HG03108 (cell line): Measurements from ENCODE around the gene TRERF1.

Experiments
- ATAC-seq: cut with Tn5 transposase; IDR thresholded peaks from one replicate; pipeline ENCODE4 v1.9.1; 2021; ENCODE audit warnings: moderate library complexity; ENCODE audit not compliant: unreplicated experiment

Gene TRERF1

DNA sequence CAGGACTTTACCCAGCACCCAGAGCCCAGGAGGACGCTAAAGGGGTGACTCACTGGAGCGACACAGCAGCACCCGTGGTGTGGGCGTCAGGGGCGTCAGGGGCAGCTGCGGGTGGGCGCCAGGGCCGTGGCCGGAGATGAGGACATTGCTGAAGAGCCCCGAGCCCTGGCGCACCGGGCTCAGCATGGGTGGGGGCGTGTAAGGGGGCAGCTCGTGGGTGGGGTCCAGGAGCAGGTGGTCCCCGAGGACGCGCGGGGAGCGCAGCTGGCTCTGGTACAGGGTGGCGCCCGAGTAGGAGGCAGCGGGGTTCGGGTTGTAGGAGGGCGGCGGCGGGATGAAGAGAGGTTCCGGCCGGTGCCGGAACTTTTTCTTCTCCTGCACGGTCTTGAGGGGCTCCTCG, 192.4 kb downstream of the TRERF1 start:
- ATAC-seq: no peak

DNA sequence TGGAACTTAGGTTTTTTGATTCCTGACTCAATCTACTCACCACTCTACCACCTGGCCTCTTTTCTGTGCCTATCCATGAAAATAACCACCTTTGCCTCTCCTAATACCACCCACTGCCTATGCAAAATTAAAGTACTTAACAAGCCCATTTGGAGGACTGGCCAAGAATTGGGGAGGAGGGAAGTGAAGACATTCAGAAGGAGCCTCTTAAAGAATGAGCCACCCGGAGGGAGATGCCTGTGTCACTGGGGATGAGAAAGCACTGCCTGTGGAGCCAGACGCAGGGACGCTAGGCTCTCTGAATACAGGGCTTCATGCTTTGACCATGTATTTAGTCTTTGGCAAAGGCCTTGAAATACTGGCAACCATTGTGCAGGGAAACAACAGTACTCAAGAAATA, 194.1 kb downstream of the TRERF1 start:
- ATAC-seq: no peak

DNA sequence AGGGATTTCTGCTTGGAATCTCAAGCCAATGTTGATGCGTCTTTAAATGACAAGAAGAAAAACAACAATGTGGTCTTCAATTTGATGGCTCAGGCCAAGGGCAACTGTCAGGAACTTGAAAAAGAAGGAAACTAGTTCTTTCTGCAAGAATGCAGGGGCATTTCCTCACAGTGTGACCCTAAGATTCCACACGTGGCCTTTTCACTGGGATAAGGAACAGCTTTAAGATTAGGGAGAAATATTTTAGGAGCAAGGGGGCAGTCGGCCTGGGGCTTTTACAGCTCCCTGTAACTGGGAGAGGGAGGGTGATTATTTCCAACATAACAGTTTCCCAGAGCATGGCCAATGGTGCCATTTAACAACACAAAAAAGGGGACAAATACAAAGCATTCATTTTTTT, 194.7 kb downstream of the TRERF1 start:
- ATAC-seq: no peak

DNA sequence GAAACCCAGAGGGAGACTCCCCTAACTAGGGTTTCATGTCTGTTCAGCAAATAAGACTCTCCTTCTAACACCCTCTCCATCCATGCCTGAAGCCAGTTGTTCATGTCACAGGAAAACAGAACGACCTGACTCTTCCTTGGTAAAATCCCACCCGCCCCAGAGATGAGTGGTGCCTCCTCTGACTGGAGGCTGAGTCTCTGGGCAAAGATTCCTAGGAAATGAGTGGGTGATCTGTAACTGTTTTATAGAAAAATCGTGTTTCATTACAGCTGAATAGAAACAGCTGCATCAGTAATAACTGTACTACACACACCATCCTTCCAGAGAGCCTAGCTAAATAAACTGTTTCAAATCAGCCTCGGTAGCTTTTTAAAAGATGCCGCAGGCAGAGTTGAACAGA, 196.7 kb downstream of the TRERF1 start:
- ATAC-seq: no peak

DNA sequence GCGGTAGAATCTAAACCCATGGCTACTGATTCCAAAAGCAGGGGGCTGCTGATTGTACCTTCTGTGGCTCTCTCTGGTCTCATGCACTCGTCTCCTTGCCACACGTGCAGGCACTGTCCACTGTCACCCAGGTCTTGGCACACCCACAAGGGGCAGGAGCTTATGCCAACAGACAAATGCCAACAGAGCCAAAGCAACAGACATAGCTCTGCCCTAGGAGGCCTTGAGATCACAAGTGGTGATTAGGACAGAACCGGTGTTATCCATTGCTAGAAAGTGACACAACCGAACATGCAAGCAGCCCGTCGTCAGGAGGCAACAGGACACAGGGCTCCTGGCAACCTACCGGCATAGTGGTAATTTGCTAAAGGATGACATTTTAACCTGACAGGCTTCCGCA, 197.2 kb downstream of the TRERF1 start:
- no peak for ATAC-seq

DNA sequence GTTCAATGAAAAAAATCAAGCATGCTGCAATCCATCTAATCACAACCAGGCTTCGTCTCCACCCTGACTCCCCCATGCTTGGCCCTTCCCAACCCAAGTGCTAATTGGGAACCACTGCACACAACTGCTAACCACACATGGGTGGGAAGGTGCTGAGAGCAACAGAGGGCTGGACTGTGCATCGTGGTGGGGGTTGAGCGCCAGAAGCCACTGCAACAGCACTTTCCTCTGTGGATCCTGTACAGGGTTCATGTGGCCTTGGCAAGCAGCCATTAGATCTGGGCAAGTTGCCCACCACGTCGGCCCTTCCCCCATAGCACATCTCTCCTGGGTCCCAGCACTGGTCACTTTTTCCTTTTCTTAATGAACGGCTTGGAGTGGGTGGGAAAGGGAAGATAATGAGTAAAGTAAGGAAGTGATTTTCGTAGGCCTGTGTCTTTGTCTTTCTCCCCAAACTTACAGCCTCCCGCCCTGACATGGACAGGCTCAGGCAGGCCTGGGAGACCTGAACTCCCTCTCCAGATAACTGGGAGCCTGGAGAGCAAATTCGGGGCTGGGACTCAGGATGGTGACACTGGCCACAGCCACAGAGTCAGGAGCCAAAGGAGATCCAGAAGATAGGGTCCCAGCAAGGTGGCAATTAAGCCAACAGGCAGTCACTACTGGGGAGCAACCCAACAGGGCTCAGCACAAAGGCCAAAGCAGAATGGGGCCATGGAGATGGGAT, 199.7 kb downstream of the TRERF1 start:
- no peak for ATAC-seq

DNA sequence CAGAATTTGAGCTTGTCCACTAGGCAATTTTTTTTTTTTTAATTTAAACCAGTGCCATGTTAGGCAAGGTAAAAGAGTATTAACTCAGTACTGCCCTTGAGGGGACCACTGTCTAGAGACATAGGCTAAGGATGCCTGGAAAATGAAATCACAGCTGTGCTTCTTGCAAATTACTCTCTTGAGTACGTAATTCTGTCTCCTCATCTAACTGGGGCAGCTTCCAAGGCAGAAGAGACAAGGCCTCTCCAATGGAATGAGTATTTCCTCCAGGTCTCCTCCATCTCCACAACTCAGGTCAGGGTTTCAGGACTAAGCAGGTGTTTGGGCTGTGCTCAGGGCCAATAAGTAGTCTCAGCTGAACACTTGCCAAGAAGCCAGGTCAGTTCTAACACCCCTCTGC, 200.2 kb downstream of the TRERF1 start:
- no peak for ATAC-seq

DNA sequence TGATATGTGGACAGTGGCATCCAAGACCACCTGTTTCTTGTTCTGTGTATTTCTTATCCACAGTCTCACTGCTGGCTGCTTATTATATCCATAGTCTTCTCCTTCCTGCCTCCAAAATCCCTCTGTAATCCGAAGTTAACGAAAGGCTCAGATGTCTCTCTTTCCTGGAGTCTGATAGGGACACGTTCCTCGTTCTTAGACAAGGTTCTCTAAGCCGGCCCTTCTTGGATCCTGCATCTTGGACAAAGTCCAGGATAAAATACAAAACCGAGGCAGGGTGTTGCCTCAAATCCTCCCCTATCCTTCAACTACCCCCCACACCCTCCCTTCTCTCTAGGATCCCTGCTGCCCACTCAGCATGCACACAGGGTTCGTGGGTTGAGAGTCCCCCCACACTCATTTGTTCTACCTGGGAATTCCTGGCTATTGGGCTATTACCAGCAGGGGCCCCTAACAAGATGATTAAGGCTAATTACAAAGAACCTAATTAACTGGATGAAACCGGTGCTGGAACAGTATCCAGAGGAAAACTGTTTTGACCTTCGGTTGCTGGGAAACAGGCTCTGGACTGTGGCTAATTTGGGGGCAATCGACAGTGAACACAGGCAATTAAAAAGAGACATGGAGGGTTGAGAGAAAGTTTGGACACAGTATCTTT, 201.3 kb downstream of the TRERF1 start:
- no peak for ATAC-seq

DNA sequence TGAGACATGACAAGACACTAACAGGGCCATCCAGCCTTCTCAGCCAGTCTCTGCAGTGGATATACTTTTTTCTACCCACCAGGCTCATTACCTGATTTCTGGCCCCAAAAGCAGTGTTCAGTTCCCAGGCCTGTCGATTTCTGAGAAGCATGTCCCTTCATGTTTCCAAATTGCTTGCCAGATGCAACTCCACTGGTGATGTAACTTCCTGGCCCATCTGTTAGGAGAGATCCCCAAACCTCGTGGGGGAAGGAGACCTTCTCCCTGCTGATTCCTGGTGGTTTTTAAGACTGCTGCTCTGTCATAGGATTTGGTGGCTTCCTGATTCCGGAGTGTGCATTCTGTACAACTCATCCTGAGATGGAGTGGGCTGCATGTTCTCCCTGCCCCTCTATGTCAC, 202.4 kb downstream of the TRERF1 start:
- no peak for ATAC-seq

DNA sequence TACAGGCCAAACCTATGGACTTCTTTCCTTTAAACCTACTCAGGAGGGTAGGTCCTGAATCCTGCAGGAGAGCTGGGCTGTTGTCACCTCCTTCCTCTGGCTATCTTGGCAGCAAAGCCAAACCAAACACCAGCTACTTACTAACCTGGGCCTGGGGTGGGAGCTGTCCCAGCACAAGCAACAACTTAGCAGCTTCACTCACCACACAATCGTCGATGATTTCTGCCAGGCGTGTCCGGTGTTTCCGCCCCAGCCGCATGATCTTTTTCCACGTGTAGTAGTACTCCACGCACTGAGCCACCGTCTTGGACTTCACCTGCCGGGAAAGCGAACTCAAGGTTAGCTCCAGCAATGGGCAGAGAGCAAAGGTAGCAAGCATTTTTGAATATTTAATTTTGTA, 208.7 kb downstream of the TRERF1 start:
- no peak for ATAC-seq

DNA sequence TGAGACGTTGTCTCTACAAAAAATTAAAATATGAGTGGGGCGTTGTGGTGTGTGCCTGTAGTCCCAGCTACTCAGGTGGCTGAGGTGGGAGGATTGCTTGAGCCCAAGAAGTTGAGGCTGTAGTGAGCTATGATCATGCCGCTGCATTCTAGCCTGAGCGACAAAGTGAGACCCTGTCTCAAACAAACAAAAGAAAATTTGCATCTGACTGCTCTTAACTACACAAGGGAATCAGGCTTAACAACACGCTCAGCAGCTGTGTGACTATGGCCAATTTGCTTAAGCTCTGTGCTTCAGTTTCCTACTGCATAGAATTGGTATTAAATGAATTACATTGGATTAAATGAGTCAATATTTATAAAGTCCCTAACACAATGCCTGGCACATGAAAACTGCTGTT, 209.8 kb downstream of the TRERF1 start:
- no peak for ATAC-seq

DNA sequence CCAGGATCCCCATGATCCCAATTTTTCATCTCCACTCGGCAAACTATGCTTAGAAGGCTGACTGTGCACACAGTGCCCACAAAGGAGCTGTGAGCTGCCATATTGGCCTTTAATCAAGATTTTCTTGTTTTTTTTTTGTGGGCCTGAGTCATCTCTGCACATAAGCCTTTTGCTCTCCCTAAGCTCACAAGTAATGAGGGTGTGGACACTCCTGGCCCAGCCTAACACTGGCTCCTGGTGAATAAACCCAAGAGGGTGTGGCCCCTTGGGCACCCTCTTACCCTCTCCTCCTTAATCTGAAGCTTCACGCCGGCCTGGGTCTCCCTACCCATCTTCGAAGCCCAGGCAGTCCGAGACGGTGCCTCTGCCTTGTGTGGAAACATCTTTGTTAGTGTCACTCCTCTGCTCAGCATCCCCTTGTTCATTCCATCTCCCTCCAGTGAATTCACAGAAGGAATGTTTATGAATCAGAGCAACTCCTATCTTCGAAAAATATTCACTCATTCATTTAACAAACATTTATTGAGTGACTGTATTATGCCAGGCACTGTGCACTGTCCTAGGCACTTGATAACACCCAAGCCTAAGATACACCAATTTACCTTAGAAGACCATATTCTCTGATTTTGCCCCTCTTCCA, 211.9 kb downstream of the TRERF1 start:
- no peak for ATAC-seq

DNA sequence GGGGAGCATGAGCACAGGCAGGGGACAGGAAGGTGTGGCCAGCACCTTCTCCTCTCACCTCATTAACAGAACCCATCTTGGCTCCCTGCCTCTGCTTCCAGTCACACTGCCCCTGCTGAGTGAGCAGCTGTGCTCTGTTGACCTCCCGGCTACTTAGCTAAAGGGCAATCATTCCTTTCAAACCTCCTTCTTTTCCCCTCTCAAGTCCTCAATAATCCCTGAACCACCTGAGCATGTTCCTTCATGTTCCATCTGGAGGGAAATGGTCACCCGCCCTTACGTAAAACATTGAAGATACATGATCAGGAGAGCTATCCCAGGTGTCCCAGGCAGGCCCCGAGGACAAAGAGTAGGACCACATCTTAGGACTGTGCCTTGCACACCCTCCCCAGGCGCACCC, 212.4 kb downstream of the TRERF1 start:
- ATAC-seq: no peak

DNA sequence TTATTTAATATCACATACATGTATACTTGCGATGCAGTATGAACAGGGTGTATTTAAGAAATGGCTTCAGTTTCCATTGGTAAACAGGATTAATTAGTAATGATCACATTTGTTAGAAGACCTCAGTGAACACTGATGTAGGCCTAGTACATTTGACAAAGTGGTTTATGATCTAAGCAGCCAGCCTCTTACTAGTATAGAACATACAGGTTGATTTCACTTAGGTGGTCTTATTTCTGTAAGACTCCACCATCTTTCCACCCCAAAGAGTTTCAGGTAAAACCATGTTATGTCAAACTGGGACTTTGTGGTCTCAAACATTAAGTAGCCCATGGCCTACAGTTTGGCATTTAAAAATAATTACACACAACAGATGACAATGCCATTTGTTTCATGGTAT, 213.9 kb downstream of the TRERF1 start:
- ATAC-seq: no peak

DNA sequence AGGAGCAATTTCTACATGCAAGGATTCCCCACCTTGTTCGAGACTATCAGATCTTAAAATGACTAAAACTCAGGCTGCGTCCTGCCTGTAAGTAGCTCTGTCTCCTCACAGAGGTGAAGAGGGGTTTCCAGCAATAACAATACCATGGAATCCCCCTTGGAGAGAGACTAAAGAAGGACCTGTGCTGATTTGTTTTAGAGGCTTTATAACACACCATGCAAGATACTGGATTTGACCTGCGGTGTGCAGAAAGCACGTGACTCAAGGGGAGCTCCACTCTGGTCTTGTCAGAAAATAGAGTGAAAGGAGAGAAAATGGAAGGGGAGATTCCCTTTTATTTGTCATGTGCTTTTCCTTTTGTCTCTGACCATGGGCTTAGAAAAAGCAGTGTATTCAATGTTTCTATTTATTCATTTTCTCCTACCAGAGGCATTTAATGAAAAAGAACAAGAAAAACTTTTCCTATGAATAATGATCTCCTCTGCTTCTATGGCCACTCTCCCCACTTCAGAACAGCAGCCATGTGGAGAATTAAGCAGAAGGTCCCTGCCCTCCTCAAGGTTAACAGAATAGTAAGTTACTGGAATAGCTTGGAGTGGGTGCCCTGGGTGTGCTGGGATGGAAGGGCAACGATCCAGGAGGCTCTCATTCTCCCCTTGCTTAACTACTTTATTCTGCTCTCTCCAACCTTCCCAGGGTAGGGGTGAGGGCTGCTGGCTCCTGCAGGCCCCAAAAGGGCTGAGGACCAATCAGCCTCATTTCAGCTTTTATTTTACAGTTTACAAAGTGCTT, 214.8 kb downstream of the TRERF1 start:
- ATAC-seq: no peak

DNA sequence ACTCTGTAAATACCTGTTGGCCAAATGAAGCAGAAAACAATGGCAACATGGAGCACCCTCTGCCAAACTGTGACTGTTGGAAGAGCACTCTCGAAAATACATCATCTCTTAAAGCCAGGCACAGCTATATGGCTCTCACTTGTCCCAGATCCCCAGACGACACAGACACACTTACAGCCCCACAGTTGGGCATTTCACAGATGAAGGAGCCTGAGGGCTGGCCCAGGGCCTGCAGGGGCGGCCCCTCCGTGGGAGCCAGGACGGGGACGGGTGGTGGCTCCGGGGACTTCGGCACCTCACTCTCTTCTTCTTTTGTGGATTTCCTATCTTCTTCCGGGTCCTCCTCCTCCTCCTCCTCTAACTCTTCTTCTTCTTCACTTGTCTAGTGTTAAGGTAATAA, 215.7 kb downstream of the TRERF1 start:
- ATAC-seq: no peak

DNA sequence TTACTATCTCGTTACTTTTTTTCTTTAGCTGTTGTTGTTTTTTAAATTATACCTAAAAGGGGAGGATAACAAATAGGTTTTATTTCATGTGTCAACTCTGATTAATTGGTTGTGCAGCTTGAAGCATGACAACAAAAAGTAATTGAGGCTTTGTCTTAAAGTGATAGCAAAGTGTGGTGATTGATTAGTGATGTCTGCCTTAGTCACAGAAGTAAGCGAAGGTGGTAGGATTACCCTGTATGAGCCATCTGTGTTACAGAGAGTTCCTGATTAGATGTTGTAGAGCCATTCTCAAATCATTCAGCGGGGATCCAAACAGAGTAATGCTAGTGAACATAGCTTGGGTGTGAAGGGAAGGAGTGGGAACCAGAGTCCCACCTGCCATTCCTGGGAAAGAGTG, 219.7 kb downstream of the TRERF1 start:
- no peak for ATAC-seq

DNA sequence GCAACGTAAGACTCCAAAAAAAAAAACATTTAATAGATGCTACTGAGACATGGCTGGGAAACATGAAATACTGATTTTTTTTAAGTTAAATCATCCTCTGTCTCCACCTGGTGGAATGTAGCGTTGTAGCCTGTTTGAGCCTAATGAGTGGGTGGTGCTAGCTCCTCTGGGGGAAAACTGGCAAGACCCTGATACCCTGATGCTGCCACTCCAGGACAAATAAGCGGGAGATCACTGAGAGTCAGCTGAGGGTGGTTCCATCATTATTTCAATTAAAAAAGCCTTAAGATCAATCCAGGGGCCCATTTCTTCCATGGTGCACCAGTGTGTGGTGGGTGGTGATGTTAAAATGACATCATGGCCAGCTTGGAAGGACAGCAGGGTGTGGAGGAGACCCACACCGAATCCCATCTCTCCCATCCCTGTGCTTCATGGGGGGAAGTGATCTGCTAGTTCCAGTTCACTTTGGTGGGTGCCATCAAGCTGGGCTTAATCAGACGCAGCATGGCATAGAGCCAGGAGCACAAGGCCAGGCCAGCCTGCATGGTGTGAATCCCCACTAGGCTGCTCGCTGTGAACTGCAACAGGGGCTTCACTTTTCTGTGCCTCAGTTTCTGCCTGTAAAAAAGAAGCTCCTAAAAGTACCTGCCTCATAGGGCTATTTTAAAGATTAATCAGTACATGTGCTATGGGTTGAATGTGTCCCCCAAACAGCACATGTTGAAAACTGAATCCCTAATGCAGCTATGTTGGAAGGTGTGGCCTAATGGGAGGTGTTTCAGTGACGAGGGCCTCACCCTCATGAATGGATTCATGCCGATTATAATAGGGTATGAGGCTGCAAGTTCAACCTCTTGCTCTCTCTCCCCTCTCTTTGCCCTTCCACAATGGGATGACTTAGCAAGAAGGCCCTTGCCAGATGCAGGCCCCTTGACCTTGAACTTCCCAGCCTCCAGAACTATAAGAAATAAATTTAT, 221.1 kb downstream of the TRERF1 start:
- ATAC-seq: no peak

DNA sequence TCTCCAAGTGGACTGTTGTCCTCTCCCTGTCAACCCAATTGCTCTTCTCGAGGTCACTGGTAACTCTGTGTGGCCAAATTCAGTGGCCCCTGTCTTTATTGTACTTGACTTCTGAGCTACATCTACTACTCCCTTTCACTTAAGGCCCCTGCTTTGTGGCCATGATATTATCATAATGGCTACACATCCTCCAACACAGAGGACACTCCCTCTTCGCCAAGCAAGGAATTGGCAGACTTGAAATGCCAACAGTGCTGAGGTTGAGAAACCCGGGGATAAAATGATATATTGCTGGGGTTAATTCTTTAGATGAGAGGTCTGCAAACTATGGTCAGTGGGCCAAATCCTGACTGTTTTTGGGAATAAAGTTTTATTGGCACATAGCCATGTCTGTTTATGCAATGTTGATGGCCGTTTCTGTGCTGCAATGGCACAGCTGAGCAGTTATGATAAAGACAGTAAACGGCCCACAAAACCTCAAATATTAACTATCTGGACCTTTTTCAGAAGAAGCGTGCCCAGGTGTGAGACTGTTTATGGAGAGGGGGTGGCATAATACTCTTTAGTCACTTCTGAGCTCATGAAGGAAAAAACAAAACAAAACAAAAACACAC, 222.1 kb downstream of the TRERF1 start:
- no peak for ATAC-seq

DNA sequence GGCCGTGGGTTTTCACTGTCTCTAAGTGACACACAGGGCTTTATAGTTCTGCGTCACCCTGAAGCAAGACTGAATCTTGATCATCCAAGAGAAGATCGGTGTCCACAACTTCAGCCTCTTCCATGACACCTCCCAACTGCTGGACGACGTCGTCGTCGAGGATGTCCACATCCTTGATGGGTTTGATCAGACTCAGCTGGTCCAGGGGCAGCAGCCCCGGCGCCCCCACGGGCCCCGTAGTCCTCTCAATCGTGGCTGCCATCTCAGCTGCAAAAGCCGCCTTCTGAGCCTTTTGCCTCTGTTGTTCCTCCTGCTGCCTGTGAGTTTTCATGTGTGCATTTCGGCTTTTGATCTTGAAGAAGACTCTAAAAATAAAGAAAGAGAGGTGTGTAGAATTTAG, 223.4 kb downstream of the TRERF1 start:
- no peak for ATAC-seq
